ENCODE measurements around the gene PIM2.

The PIM2 gene

DNA sequence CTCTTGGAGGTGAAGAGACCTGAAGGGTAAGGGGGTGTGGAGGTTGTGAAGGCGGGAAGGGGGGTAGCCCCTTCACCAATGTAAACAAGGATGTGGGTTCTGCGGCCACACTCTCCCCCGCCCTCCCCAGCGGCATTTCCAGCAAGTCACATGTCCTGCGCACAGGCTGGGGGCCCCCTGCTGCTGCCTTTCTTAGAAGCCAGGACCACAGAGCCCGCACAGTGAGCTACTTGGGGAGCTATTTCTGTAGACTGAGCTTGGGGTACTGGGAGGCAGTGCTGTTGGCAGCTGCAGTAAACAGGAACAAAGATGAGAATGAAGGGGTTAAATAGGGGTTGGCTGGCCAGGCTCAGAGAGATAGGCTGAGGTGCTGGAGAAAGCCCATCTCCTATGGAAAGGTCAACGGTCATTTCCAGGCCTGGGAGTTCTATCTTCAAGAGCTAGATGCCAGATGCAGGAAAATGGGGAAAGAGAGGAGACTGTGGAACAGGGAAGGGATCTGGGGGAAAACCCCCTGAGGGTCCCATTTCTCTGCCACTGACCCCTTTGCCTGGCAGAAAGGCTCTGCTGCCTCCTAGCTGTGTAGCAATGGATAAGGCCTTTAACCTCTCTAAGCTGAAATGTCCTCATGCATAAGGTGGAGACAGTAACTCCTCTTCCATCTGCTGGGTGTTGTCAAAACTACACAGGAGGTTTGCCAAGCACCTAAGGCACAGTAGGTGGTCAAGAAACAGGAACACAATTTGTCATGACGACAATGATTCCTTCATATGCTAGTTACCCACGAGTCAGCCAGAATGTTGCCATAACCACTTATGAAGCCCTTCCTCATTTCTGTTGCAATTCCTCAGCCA is 18.5 kb upstream of the PIM2 start:
- DNase-seq (ENCODE audit: extremely low spot score), result peak; percentile 70
- CTCF ChIA-PET, result interaction anchor here (1.1 to 3.4 kb wide), 8 partner anchors 9 to 306 kb away, joined by 3 to 18 read pairs (median 4); no protein-coding TSS in a partner anchor
- POLR2A ChIA-PET, result interaction anchor here (0.6 to 4.0 kb wide), 5 partner anchors 10 to 25 kb away, joined by 3 to 33 read pairs (median 3); partner anchors contain the start of genes PIM2 and SLC35A2
- TF ChIP-seq, protein P1, sequence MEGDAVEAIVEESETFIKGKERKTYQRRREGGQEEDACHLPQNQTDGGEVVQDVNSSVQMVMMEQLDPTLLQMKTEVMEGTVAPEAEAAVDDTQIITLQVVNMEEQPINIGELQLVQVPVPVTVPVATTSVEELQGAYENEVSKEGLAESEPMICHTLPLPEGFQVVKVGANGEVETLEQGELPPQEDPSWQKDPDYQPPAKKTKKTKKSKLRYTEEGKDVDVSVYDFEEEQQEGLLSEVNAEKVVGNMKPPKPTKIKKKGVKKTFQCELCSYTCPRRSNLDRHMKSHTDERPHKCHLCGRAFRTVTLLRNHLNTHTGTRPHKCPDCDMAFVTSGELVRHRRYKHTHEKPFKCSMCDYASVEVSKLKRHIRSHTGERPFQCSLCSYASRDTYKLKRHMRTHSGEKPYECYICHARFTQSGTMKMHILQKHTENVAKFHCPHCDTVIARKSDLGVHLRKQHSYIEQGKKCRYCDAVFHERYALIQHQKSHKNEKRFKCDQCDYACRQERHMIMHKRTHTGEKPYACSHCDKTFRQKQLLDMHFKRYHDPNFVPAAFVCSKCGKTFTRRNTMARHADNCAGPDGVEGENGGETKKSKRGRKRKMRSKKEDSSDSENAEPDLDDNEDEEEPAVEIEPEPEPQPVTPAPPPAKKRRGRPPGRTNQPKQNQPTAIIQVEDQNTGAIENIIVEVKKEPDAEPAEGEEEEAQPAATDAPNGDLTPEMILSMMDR (IDR thresholded peaks at IDR 0.05; ENCODE audit: control extremely low read depth, extremely low read depth, low read depth, missing control alignments), result peak; percentile 28

- ChIA-PET POLR2A (interaction anchor here (1.0 to 4.0 kb wide), 3 partner anchors 13 to 24 kb away, joined by 3 to 33 read pairs (median 3); partner anchors contain the start of genes PIM2 and SLC35A2), CTCF (interaction anchor here (1.1 to 3.4 kb wide), 8 partner anchors 9 to 305 kb away, joined by 3 to 18 read pairs (median 4); no protein-coding TSS in a partner anchor)
- no peak for DNase-seq (ENCODE audit: extremely low spot score)
- TF ChIP-seq, protein P1 (IDR thresholded peaks at IDR 0.05; ENCODE audit: control extremely low read depth, extremely low read depth, low read depth, missing control alignments), result no peak
These were observed 17.7 kb upstream of the PIM2 start for GRCh38 chrX:48936429-48937053.

DNA sequence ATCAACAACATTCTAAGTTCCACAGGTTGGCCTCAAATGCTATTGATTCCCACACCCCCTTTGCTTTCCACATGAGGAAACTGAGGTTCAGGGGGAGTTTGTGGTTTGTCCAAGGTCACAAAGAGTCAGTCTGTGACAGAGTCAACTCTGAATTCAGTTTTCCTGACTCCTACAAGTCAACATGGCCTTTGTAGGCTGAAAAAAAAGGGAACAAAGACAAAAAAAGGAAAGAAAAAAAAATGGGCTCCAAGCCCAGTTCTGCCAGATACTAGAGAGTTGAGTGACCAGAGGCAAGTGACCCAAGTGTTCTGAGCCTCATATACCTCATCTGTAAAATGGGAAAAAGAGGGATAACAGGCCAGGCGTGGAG is 16.5 kb upstream of the PIM2 start:
- ChIA-PET CTCF (no interaction called here), POLR2A (no interaction called here)
- DNase-seq (ENCODE audit: extremely low spot score), result no peak
- TF ChIP-seq, protein P1 (IDR thresholded peaks at IDR 0.05; ENCODE audit: control extremely low read depth, extremely low read depth, low read depth, missing control alignments), result no peak

DNA sequence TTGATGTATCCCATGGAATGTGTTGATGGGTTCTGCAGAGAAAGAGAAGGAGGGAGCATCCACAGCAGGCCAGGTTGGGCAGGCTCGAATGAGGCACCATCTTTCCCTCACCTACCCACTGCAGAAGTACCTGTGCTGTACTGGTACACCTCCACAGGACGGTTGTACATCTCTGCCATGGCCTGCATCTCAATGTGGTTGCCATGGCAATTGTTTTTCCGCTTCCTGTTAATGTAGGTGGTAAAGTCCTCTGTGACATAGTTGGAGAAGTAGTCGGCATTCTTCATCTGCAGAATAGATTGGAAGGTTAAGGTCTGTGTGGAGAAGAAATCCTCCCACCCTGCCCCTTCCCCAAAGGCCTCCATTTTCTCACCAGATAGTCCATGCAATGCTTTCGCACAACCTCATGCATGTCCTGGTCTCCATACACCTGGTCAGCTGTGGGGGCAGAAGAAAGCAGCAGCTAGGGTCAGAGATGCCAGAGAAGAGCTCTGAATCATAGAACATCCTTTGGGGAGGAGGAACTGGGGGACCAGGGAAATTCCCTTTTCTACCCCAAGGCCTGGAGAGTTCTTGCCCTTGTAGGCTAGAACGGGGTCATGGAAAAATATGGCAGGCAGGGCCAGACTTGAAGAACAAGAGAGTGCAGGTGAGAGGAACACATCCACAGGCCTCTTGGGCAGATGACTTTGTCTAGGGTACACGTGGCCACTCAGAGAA is 15.9 kb upstream of the PIM2 start:
- no peak for DNase-seq (ENCODE audit: extremely low spot score)
- CTCF ChIA-PET, result no interaction called here
- POLR2A ChIA-PET, result no interaction called here
- TF ChIP-seq, protein P1 (IDR thresholded peaks at IDR 0.05; ENCODE audit: control extremely low read depth, extremely low read depth, low read depth, missing control alignments), result no peak

DNA sequence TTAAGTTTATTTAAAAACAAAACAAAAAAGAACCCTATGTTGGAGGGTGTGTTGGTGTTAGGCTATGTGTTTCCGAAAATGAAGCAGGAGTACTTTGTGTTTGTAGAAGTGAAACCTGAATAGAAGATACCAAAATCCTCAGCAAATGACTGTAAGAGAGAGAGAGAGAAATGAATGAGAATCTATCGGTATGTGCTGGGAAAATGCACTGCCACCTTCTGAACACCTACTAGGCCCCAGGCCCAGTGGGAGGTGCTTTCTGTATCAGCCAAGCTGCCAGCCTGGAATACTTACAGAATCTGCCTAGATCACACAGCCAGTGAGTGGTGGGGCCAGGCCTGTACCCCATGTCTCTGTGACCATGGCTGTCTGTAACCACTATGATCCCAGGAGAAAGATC is 14.9 kb upstream of the PIM2 start:
- peak; percentile 45 for DNase-seq (ENCODE audit: extremely low spot score)
- TF ChIP-seq, protein P1 (IDR thresholded peaks at IDR 0.05; ENCODE audit: control extremely low read depth, extremely low read depth, low read depth, missing control alignments), result no peak
- ChIA-PET POLR2A (no interaction called here), CTCF (no interaction called here)
